ENCODE results near the gene ABCA5.

Gene ABCA5

DNA sequence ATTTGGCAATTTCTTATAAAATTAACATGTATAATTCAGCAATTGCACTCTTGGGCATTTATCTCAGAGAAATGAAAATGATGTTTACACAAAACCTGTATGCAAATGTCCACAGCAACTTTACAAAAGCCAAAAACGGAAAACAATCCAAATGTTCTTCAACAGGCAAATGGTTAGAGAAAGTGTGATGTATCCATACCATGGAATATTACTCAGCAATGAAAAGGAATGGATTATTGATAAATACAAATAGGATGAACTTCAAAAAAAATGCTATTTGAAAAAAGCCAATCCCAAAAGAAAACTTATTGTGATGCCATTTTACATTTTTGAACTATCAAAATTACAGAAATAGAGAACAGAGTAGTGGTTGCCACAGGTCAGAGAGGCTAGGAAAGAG, 61.1 kb downstream of the ABCA5 start:
- Histone ChIP-seq H3K27ac (ENCODE audit: low read length) (no peak overlapping the region), H3K27me3 (ENCODE audit: insufficient read depth, low read length, poor library complexity) (no peaks in the 10 kb centered on the region), H3K4me2 (ENCODE audit: insufficient read depth, low read length) (no peak overlapping the region), H3K9me3 (ENCODE audit: insufficient read depth, low read length, severe bottlenecking) (no peaks in the 10 kb centered on the region), H3K36me3 (ENCODE audit: insufficient read depth, low read length) (no peaks in the 10 kb centered on the region), H4K20me1 (ENCODE audit: insufficient read depth, low read length) (no peaks in the 10 kb centered on the region), H2AFZ (ENCODE audit: low read depth, low read length) (no peak overlapping the region), H3K9ac (ENCODE audit: low read depth, low read length) (no peak overlapping the region), H3K79me2 (ENCODE audit: insufficient read depth, low read length) (no peaks in the 10 kb centered on the region), H3K4me3 (ENCODE audit: low read depth in 1 of 2, low read length in 2 of 2) (no peak overlapping the region), H3K4me1 (ENCODE audit: insufficient read depth, low read length) (no peaks in the 10 kb centered on the region)
- TF ChIP-seq, protein P1, sequence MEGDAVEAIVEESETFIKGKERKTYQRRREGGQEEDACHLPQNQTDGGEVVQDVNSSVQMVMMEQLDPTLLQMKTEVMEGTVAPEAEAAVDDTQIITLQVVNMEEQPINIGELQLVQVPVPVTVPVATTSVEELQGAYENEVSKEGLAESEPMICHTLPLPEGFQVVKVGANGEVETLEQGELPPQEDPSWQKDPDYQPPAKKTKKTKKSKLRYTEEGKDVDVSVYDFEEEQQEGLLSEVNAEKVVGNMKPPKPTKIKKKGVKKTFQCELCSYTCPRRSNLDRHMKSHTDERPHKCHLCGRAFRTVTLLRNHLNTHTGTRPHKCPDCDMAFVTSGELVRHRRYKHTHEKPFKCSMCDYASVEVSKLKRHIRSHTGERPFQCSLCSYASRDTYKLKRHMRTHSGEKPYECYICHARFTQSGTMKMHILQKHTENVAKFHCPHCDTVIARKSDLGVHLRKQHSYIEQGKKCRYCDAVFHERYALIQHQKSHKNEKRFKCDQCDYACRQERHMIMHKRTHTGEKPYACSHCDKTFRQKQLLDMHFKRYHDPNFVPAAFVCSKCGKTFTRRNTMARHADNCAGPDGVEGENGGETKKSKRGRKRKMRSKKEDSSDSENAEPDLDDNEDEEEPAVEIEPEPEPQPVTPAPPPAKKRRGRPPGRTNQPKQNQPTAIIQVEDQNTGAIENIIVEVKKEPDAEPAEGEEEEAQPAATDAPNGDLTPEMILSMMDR (IDR thresholded peaks at IDR 0.05; ENCODE audit: borderline replicate concordance, extremely low read depth, low read length, poor library complexity, severe bottlenecking) = no peak
- no peak for TF ChIP-seq EZH2 (IDR thresholded peaks at IDR 0.05; ENCODE audit: borderline replicate concordance, low read depth, low read length, severe bottlenecking)
- no peak for DNase-seq
- ATAC-seq (ENCODE audit: insufficient read depth, low read depth) = no peak

DNA sequence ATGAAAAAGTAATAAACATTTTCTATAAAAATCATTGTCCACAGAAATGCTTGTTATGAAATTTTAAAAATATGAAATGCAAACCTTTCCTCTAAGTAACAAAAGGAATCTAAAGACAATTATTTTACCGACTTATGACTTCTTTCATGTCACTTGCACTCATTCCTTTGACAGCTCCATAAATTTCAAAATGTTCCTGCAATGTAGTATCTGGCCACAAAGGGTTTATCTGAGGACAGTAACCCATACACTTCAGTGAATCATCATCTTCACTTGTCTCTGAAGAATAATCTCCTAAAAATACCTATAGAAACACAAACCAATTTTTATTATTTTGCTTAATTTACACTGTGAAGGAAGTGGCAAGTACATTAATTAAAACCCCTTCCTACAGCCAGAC, 72.7 kb downstream of the ABCA5 start:
- Histone ChIP-seq H3K79me2 (ENCODE audit: insufficient read depth, low read length) (no peaks in the 10 kb centered on the region), H3K4me1 (ENCODE audit: insufficient read depth, low read length) (no peaks in the 10 kb centered on the region), H4K20me1 (ENCODE audit: insufficient read depth, low read length) (no peaks in the 10 kb centered on the region), H3K27ac (ENCODE audit: low read length) (no peak overlapping the region), H2AFZ (ENCODE audit: low read depth, low read length) (no peak overlapping the region), H3K4me3 (ENCODE audit: low read depth in 1 of 2, low read length in 2 of 2) (no peak overlapping the region), H3K27me3 (ENCODE audit: insufficient read depth, low read length, poor library complexity) (no peaks in the 10 kb centered on the region), H3K4me2 (ENCODE audit: insufficient read depth, low read length) (no peak overlapping the region), H3K36me3 (ENCODE audit: insufficient read depth, low read length) (no peaks in the 10 kb centered on the region), H3K9me3 (ENCODE audit: insufficient read depth, low read length, severe bottlenecking) (no peaks in the 10 kb centered on the region), H3K9ac (ENCODE audit: low read depth, low read length) (no peak overlapping the region)
- DNase-seq = no peak
- no peak for ATAC-seq (ENCODE audit: insufficient read depth, low read depth)
- TF ChIP-seq, protein P1 (IDR thresholded peaks at IDR 0.05; ENCODE audit: borderline replicate concordance, extremely low read depth, low read length, poor library complexity, severe bottlenecking) = no peak
- no peak for TF ChIP-seq EZH2 (IDR thresholded peaks at IDR 0.05; ENCODE audit: borderline replicate concordance, low read depth, low read length, severe bottlenecking)

GRCh38 chr17:69250641-69251040, 76.3 kb downstream of the ABCA5 start:
- Histone ChIP-seq H3K4me3 (ENCODE audit: low read depth in 1 of 2, low read length in 2 of 2) (no peak overlapping the region), H3K4me1 (ENCODE audit: insufficient read depth, low read length) (no peaks in the 10 kb centered on the region), H3K27me3 (ENCODE audit: insufficient read depth, low read length, poor library complexity) (no peaks in the 10 kb centered on the region), H3K36me3 (ENCODE audit: insufficient read depth, low read length) (no peaks in the 10 kb centered on the region), H4K20me1 (ENCODE audit: insufficient read depth, low read length) (no peaks in the 10 kb centered on the region), H3K9me3 (ENCODE audit: insufficient read depth, low read length, severe bottlenecking) (no peaks in the 10 kb centered on the region), H2AFZ (ENCODE audit: low read depth, low read length) (no peak overlapping the region), H3K79me2 (ENCODE audit: insufficient read depth, low read length) (no peaks in the 10 kb centered on the region), H3K4me2 (ENCODE audit: insufficient read depth, low read length) (no peak overlapping the region), H3K27ac (ENCODE audit: low read length) (no peak overlapping the region), H3K9ac (ENCODE audit: low read depth, low read length) (no peak overlapping the region)
- DNase-seq (no peak), ATAC-seq (ENCODE audit: insufficient read depth, low read depth) (no peak)
- no peak for TF ChIP-seq EZH2 (IDR thresholded peaks at IDR 0.05; ENCODE audit: borderline replicate concordance, low read depth, low read length, severe bottlenecking)
- TF ChIP-seq, protein P1 (IDR thresholded peaks at IDR 0.05; ENCODE audit: borderline replicate concordance, extremely low read depth, low read length, poor library complexity, severe bottlenecking) = no peak
